HG02943 (cell line): ENCODE data around the gene AKAP10.
"Not testable (repeated sequence)": the region's sequence is repeated elsewhere in the genome, so short reads cannot be mapped to it uniquely, and the experiment has no call there.

ENCODE experiments used
- ATAC-seq: cut with Tn5 transposase; IDR thresholded peaks from one replicate; pipeline ENCODE4 v1.9.1; 2021; ENCODE audit warnings: mild to moderate bottlenecking, low read depth, moderate library complexity; ENCODE audit not compliant: unreplicated experiment

The AKAP10 gene, protein sequence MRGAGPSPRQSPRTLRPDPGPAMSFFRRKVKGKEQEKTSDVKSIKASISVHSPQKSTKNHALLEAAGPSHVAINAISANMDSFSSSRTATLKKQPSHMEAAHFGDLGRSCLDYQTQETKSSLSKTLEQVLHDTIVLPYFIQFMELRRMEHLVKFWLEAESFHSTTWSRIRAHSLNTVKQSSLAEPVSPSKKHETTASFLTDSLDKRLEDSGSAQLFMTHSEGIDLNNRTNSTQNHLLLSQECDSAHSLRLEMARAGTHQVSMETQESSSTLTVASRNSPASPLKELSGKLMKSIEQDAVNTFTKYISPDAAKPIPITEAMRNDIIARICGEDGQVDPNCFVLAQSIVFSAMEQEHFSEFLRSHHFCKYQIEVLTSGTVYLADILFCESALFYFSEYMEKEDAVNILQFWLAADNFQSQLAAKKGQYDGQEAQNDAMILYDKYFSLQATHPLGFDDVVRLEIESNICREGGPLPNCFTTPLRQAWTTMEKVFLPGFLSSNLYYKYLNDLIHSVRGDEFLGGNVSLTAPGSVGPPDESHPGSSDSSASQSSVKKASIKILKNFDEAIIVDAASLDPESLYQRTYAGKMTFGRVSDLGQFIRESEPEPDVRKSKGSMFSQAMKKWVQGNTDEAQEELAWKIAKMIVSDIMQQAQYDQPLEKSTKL

DNA sequence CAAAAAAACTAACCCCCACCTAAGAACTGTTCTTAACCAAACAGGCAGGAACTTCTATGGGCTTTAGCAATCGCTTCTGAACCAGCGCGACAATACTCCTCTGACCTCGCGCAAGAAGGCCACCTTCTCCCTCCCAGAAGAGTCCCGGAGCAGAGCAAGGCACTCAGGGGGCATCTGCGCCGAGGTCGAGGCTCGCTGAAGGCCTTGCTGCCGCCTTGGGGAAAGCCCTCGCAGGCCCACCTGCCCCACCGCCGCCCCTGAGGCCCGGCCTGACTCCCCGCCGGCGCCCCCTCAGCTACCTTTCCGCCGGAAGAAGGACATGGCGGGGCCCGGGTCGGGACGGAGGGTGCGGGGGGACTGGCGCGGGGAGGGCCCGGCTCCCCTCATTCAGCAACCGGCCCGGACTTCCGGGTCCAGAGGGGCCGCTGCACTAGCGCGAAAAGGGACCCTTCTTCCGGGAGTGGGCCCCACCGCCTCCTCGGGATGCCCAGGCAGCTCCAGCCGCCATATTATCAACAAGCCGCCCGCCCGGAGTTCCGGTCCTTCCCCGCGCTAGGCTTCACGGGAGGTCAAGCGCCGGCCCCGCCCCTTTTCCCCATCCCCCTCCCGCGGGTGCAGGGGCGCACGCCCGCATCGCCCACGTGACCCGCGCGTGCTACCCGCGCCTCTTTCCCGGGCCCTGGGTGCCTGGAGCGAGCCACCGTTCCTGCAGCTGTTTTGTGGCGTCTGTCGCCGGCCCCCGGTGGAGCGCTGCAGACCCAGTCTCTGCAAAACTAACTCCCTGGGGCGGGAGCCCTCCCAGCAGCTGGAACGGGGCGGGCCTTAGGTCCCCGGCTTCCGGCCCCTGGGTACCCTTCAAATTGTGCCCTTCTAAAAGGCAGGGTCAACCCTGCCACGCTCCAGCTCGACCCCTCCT, at the start of gene AKAP10:
TSS of gene AKAP10 (minus strand) at position 536 of the 916 bp plus-strand sequence. CDS start at position 387, 149 bp downstream.
- peak; percentile 79 for ATAC-seq

DNA sequence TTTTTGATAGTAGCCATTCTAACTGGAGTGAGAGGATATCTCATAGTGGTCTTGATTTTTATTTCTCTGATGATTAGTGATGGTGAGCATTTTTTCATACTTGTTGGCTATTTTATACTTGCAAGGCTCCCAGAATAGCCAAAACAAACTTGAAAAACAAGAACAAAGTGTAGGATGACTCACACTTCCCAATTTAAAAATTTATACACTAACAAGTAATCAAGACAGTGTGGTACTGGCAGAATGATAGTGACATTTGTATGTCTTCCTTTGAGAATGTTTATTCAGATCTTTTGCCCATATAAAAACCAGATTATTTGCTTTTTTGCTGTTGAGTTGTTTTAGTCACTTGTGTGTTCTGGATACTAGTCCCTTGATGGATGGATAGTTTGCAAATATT, 49.3 kb upstream of the AKAP10 start:
- ATAC-seq, result no peak

DNA sequence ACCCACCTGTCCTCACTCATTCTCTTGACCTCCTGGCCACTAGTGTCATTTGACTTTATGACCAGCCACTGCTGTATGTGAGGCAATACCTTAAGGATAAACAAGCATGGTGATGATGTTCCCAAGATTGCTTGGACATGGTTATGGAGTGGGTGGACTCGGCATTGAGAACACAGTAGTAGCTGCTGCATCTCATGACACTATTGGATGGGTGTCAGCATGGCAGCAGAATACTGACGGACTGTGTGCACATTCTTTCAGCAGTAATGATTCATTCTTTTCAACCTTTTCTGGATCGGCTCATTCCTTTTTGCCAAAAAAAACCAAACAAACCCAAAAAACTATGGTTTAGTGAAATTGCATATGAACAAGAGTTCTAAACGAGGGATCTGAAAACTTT, 45.1 kb upstream of the AKAP10 start:
- ATAC-seq, result no peak

DNA sequence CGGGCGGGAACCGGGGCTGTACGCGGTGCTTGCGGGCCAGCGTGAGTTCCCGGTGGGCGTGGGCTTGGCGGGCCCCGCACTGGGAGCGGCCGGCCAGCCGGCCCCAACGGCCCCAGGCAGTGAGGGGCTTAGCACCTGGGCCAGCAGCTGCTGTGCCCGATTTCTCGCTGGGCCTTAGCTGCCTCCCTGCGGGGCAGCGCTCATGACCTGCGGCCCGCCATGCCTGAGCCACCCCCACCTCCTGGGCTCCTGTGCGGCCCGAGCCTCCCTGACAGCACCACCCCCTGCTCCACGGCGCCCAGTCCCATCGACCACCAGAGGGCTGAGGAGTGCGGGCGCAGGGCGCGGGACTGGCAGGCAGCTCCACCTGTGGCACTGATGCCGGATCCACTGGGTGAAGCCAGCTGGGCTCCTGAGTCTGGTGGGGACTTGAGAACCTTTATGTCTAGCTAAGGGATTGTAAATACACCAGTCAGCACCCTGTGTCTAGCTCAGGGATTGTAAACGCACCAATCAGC, 38.9 kb upstream of the AKAP10 start:
- not testable (repeated sequence) for ATAC-seq

DNA sequence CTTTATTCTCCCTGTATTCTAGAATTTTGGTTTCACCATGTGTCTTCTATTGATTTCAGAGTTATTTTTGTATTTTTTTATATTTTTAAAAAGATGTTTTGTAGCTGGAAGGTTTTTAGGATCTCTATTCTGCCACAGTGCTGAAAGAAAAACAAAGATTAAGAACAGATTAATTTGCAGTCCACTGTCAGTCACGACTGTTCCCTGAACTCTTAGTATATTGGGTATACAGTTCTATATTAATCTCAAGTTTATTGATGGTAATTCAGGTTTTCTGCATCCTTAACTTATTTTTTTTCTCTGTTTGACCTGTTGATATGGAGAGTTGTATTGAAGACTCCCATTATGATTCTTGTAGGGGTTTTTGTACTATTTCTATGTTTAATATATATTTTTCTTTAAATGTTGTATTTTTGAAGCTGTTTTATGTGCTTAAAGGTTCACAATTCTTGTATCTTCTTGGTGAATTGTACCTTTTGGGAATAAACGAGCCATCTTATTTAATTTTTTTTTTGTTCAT, 34.4 kb upstream of the AKAP10 start:
- no peak for ATAC-seq

DNA sequence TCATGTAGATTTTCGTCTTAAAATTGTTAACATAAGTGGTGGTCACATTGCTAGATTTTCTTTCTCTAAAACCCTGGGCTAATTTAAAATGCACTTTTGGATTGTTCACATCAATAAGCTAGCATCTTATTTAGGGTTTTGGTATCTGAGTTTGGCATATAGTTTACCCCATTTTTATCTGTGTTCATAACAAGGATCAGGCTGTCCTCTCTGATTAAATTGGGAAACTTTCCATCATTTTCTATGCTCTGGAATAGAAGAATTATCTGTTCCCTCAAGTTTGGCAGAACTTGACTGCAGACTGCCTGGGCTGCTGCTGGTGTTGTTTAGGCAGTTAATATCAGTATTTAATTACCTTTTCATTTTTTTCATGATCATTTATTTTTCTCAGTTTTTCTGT, 33.3 kb upstream of the AKAP10 start:
- no peak for ATAC-seq

DNA sequence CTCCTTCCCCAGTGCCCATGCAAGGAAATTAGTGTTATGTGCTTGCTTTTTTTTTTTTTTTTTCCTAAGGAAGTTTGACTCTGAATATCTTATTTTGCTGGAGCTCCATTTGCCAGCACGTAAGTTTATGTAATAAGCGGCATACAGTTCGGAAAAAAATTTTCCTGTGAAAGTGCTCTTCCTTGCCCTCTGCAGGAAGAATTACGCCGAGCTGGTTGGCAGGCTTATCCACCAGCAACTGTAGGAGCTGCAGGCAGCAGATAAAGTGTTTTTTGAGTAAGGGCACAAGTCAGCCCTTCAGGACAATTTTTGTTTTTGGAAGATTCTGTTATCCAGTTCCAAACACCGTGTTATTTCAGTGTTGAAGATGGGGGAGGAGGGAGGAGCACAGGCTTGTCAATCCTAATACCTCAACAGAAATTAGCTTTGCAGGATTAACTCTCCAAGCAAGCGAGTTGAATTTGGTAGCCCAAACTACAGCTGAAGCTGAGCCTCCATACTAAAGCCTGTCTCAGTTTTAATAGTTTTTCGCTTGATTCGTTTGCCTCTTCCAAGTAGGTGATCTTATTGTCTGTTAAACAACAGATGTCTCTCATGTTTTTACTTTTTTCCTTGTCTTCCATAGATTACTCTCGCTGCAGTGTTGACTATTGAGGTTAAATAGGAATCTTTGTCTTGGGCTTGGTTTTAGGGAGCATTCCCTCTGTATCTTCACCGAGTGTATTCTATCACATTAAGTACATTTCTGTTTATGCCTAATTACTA, 32.7 kb upstream of the AKAP10 start:
- no peak for ATAC-seq

DNA sequence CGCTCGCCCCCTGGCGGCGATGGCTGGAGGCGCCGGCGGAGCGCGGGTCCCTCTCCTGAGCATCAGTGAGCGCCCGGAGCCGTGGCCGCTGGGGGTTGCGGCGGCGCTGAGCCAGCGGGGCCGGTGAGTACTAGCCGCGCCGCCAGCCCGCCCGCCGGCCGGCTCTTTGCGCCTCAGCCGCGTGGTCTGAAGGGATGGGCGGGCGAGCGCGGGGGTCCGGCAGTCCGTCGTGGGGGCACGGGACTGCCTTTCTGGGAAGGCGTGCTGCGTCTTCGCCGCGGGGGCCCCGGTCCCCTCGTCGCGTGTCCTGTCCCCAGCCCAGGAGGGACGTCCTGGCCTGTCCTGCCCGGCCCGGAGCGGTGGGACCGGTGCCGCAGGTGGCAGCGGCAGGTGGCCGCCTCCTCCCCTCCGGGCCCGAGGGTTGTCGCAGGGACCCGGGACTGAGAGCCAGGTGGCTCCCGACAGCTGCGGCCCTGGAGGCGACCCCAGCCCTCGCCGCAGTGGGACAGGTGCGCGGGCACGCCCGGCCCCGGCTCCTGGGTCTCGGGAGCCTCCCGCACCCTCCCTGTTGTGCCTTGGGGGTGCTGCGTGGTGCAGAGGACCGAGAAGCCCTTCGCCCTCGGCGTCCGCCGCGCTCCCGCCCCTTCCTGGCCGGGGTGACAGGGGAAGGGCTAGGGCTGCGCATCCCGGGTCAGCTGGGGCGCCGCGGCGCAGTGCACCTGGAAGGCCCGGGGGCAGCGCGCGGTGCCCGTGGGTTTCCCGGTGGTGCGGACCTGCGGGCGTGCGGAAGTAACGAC, 31.9 kb upstream of the AKAP10 start, which contains the start of gene SPECC1:
TSS of gene SPECC1 (plus strand) at position 58 of the 797 bp plus-strand sequence. CDS start 87,293 bp downstream, outside the sequence.
- peak; percentile 90 for ATAC-seq

DNA sequence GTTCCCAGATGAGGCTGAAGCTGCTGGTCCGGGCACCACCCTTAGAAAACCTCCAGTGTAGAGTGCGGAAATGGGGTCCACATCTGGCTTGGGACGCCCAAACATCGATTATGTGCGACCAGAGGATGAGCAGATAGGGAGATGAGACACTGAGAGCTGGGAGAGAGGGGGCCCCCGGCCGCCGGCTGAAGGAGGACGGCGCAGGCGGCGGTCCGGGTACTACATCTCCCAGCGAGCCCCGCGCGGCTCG, 31.3 kb upstream of the AKAP10 start:
- ATAC-seq, result no peak

DNA sequence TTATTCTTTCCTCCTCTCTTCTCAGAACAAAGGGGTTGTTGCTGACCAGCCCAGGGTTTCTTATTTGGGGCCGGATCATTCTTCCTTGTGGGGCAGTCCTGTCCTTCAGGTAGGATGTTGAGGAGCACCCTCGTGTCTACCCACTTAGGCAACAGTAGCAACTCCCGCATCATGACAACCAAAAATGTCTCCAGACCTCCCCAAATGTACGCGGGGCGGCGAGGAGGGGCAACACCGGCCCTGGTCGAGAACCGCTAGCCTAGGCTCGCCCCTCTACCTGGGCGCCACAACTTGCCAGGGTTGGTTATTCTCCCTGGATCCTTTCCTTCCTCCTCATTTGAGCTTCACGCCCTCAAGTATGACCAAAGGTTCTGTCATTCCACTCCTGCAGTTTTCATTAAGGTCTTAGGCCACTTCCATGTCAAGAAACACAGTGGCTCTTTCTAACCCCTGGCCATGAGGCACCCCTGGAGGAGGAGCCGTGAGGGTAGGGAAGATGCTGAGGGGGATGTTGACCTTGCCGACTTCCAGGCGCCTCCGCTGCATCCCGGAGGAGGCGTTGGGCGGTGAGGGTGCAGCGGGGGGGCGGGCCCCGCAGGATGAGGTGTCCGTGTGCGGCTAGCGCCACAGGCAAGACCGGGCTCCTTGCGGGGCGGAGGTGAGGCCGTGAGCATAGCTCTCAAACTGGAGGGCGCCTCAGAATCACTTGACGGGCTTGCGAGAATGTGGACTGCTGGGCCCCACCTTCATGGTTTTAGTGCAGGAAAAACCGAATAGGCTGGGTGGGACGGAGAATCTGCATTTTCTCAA, 30.8 kb upstream of the AKAP10 start:
- peak; percentile 21 for ATAC-seq

DNA sequence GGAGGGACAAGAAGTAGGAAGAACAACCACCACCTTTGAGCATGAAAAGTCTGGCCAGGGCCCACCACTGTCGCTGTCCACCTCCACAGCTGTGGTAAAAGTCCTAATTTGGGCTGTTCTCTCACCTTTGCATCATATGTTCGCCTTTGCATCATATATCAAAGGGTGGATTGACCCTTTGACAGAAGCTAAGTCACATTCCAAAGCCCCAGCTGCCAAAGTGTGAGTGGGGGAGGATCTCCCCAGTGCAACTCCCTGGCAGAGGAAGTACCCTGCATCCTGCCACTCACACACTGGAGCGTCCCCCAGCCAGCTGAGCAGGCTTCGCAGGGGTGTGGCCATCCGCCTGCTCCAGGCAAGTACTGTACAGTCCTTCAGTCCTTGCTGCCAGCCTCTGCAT, 18.9 kb upstream of the AKAP10 start:
- ATAC-seq, result no peak

DNA sequence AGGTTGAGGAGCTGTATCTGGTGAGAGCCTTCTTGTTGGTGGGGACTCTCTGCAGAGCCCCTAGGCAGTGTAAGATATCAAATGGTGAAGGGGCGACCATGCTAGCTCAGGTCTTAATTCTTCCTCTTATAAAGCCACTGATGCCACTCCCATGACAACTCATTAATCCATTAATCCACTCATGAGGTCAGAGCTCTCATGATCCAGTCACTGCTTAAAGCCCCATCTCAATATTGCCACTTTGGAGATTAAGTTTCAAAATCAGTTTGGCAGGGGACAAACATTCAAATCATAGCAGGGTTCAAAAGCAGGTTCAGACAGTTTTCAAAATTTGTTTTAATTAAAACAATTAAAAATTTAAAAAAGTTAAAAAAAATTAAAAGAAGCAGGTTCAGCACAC, 18.5 kb upstream of the AKAP10 start:
- ATAC-seq, result no peak

DNA sequence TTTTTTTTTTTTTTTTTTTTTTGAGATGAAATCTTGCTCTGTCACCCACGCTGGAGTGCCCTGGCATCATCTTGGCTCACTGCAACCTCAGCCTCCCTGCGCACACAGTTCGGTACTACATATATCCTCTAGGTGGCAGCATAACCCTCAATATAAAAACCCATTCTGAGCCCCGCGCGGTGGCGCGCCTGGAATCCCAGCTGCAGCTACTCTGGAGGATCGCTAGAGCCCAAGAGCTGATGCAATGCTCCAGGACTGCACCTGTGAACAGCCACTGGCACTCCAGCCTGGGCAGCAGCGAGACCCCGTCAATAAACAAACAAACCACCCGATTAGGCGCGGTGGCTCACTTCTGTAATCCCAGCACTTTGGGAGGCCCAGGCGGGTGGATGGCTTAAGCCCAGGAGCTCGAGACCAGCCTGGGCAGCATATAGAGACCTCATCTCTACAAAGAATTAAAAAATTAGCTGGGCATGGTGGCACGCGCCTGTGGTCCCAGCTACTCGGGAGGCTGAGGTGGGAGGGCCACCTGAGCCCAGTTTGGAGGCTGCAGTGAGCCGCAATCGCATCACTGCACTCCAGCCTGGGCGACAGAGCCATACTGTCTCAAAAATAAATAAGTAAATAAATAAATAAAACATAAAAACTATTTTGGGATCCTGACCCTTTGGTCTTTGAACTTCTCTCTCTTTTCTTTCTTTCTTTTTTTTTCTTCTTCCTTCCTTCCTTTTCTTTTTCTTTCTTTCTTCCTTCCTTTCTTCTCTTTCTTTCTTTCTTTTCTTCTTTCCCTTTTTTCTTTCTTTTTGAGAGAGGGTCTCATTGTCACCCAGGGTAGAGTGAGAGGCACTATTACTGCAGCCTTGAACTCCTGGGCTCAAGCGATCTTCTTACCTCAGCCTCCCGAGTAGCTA, 15.4 kb upstream of the AKAP10 start:
- peak; percentile 77 for ATAC-seq

DNA sequence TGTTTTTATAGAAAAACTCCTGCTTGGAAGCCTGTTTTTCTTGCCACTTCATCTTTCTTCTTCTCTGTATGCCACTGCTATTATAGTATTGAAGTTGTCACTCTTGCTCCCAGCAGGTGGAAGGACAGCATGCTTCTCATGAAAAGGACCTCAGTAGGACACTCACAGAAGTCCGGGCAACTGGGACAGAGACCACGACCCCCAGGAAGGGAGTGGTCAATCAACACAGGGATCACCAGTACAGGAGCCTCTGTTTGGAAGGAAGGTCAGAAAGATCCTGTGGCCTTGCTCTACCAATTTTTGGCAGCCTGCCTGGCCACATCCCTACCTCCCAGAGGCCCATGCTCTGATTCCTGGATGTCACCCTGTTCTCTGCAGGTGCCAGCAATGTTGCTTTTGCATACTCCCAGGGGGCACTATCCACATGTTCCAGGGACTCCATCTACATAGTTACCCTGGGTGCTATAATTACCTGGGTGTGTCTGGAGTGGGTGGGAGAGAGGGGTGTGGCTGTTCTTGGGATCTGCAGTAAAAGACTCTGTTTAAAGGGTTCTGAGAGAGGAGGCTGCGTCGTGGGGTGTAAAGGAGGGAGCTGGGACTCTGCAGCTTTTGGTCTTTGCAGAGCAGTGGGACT, 13.7 kb upstream of the AKAP10 start:
- no peak for ATAC-seq

DNA sequence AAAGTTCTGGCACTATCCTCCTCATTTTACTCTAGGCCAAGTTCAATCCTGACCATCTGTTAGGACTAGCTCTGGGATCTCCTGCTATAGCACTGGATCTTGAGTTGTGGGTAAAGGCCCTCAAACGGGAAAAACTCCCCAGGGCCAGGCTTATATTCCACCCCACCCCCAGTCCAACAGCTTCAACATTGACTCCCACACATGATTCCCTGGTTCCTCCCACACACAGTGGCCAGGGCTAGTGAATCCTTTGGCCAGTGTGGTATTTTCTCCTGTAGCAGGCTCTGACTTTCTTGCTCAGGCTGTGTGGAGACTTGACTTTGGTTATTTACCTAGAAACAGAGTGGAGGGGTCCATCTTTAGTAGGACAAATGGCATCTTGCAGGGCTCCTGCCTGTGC, 10.3 kb upstream of the AKAP10 start:
- no peak for ATAC-seq

DNA sequence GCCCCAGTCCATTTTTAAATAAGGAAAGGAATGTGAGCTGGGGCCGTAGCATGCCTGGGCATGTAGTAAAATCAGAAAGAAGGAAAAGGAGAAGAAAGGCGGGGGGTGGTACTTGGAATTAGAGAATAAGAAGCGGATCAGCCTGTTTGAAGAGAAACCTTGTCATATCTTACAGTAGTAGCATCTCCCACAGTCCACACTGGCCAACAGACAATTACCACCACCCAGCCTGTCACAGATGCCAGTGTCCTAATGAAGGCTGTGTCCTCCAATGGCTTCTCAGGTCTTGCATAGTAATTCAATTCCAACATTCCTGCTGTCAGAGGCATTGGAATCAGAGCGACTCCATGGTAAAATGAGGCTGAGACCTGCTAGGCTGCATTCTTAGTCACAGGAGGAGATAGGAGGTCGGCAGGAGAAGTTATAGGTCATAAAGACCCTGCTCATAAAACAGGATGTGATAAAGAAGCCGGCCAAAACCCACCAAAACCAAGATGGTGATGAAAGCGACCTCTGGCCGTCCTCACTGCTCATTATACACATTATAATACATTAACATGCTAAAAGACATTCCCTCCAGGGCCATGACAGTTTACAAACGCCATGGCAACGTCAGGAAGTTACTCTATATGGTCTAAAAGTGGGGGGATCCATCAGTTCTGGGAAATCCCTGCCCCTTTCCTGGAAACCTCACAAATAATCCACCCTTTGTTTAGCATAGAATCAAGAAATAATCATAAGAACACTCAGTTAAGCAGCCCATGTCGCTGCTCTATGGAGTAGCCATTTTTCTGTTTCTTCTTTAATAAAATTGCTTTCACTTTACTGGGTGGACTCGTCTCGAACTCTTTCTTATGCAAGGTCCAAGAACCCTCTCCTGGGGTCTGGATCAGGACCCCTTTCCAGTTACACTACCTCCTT, 9.6 kb upstream of the AKAP10 start:
- no peak for ATAC-seq
